ENCODE data around the gene SLC6A19. TPM values are rescaled to one million over a fixed set of nuclear protein-coding genes. Genes with fewer than 3 reads are reported as not detected.
A peak's percentile ranks its signal among the peaks of the same experiment; 100 is the strongest.

SLC6A19 gene
- total RNA-seq, 6 experiments from 2014 or later = not detected

GRCh38 chr5:1268666-1269065, 67.3 kb downstream of the SLC6A19 start:
- peaks cover 13% of the 10 kb centered on the region for H3K9me3 Mint-ChIP-seq
- no peak for TF ChIP-seq CTCF (IDR thresholded peaks at IDR 0.05)
- H3K4me1 Mint-ChIP-seq (ENCODE audit: low read depth) = no peaks in the 10 kb centered on the region
- H3K36me3 Mint-ChIP-seq (ENCODE audit: low read depth) = no peaks in the 10 kb centered on the region
- DNase-seq = no peak
- H3K4me3 Mint-ChIP-seq = no peak overlapping the region
- no peak overlapping the region for H3K27ac Mint-ChIP-seq
- peaks cover 4% of the 10 kb centered on the region for H3K27me3 Mint-ChIP-seq (ENCODE audit: insufficient read depth)

- Mint-ChIP-seq H3K27ac (no peak overlapping the region), H3K27me3 (ENCODE audit: insufficient read depth) (peaks cover 4% of the 10 kb centered on the region; the same call in 1 of the 2 replicates), H3K4me1 (ENCODE audit: low read depth) (no peaks in the 10 kb centered on the region), H3K36me3 (ENCODE audit: low read depth) (no peaks in the 10 kb centered on the region), H3K4me3 (no peak overlapping the region), H3K9me3 (peaks cover 25% of the 10 kb centered on the region)
- no peak for TF ChIP-seq CTCF (IDR thresholded peaks at IDR 0.05)
- DNase-seq = no peak
Observed at GRCh38 chr5:1270426-1270825, 69.0 kb downstream of the SLC6A19 start.

GRCh38 chr5:1270933-1271914, 69.8 kb downstream of the SLC6A19 start:
- peaks cover 4% of the 10 kb centered on the region; the same call in 1 of the 2 replicates for H3K27me3 Mint-ChIP-seq (ENCODE audit: insufficient read depth)
- H3K27ac Mint-ChIP-seq = no peak overlapping the region
- TF ChIP-seq CTCF (IDR thresholded peaks at IDR 0.05) = no peak
- H3K36me3 Mint-ChIP-seq (ENCODE audit: low read depth) = no peaks in the 10 kb centered on the region
- H3K9me3 Mint-ChIP-seq = peaks cover 25% of the 10 kb centered on the region
- no peaks in the 10 kb centered on the region for H3K4me1 Mint-ChIP-seq (ENCODE audit: low read depth)
- DNase-seq = no peak
- no peak overlapping the region for H3K4me3 Mint-ChIP-seq

- Mint-ChIP-seq H3K27me3 (ENCODE audit: insufficient read depth) (peaks cover 2% of the 10 kb centered on the region; the same call in 1 of the 2 replicates), H3K4me1 (ENCODE audit: low read depth) (no peaks in the 10 kb centered on the region), H3K27ac (no peak overlapping the region), H3K9me3 (peaks cover 27% of the 10 kb centered on the region), H3K4me3 (no peak overlapping the region), H3K36me3 (ENCODE audit: low read depth) (no peaks in the 10 kb centered on the region)
- DNase-seq = peak; percentile 17
- TF ChIP-seq CTCF (IDR thresholded peaks at IDR 0.05) = no peak
Observed at GRCh38 chr5:1272201-1272600, 70.8 kb downstream of the SLC6A19 start.

- Mint-ChIP-seq H3K4me3 (no peak overlapping the region), H3K9me3 (peaks cover 35% of the 10 kb centered on the region), H3K4me1 (ENCODE audit: low read depth) (no peaks in the 10 kb centered on the region), H3K27me3 (ENCODE audit: insufficient read depth) (peaks cover 4% of the 10 kb centered on the region; the same call in 1 of the 2 replicates), H3K36me3 (ENCODE audit: low read depth) (0 out of 2 replicates have a peak, but pooled peaks cover 6% of the 10 kb centered on the region), H3K27ac (no peak overlapping the region)
- TF ChIP-seq CTCF (IDR thresholded peaks at IDR 0.05) = no peak
- no peak for DNase-seq
Observed at GRCh38 chr5:1273745-1274144, 72.3 kb downstream of the SLC6A19 start.
